Neuron (in vitro differentiated cells): ENCODE results near the gene ZNRD2.

Experiments
- H2AFZ ChIP-seq: one replicate; pipeline ENCODE4 v1.6.1; 2013; ENCODE audit warnings: low read depth, mild to moderate bottlenecking, inconsistent platforms, low read length, moderate library complexity
- H3K27me3 ChIP-seq: one replicate; pipeline ENCODE4 v1.6.1; 2013; ENCODE audit warnings: low read length; ENCODE audit not compliant: insufficient read depth
- H3K36me3 ChIP-seq: one replicate; pipeline ENCODE4 v1.6.1; 2013; ENCODE audit warnings: low read length; ENCODE audit not compliant: insufficient read depth
- H3K4me1 ChIP-seq: one replicate; pipeline ENCODE4 v1.6.1; 2013; ENCODE audit warnings: low read length; ENCODE audit not compliant: insufficient read depth
- H3K4me3 ChIP-seq: 2 replicates; pipeline ENCODE4 v1.5.1; 2013; ENCODE audit warnings: mild to moderate bottlenecking, low read length, moderate library complexity
- H3K9me3 ChIP-seq: one replicate; pipeline ENCODE4 v1.6.1; 2013; ENCODE audit warnings: low read length

ZNRD2 gene

GRCh38 chr11:65621460-65621859 is 51.2 kb downstream of the ZNRD2 start:
- peaks cover 10% of the 10 kb centered on the region for H3K4me1 ChIP-seq
- H2AFZ ChIP-seq: no peak overlapping the region
- no peaks in the 10 kb centered on the region for H3K27me3 ChIP-seq
- H3K36me3 ChIP-seq: peaks cover 77% of the 10 kb centered on the region
- no peak overlapping the region for H3K4me3 ChIP-seq
- no peaks in the 10 kb centered on the region for H3K9me3 ChIP-seq
